Measurements from ENCODE around the gene IPO4. TPM values are rescaled to one million over a fixed set of nuclear protein-coding genes. Genes with fewer than 3 reads are reported as not detected.

Gene IPO4
- polyA plus RNA-seq, 4 donors, result 32.7 to 40.9 (median 37.0) TPM

DNA sequence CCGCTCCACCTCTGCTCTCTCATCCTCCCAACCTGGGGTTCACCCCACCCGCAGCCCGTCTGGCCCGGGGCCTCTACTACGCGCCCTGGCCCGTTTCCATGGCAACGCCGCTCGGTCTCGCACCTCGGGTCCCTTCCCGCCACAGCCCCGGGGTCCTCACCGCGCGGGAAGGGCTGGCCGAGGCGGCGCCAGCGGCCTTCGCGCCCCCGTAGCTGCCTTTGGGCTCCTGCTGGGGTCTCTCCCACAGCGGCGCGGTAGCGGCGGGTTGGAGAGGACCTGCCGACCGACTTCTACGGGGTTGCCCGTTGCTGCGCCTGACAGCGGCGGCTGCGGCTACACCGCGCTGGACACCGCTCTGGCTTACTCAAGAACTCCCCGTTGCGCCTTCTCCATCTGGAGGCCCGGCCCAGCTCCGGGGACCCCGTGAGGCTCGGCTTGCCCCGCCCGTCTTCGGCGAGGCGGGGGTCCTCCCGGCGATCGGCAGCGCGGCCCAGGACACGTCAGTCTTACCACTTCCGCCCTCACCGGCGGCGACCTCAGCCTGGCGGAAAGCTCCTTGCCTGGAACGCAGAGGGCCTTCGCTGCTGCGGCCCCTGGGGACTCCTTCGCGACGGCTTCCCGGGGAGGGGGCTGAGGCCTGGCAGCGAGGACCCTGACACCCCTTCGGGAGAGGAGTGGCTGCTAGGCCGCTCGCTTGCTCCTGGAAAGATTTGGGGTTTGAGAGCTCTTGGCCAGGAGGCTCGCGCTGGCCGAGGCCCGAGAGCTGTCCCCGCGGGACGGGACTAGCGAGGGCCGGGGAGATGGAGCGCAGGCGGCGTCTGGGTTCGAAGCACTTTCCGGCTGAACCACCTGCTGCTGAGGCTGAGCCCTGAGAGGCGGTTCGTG lies 6.8 kb upstream of the IPO4 start, which contains the start of gene TM9SF1:
TSS of gene TM9SF1 (minus strand) at position 256 of the 885 bp plus-strand sequence. CDS start 422 bp downstream, outside the sequence.
- DNase-seq (ENCODE audit: low read depth in 4 of 4, low spot score in 2 of 4), result peak in 3 of 4 donors; percentile 78 to 88 (median 84)

DNA sequence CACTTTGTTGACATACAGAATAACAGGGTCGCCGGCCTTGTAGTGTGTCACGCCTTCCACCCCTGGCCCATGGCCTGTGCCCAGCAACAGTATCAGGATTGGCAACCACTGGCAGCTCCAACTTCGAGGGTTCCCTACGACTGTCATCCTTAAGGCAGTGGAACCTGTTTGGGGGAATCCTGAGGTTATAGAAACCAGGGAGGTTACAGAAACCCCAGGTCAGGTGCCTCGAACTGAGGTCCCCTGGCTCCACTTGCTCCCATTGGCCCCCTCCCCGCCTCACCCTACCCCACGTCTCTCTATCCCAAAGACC lies 6.2 kb upstream of the IPO4 start:
- no peak for DNase-seq (ENCODE audit: low read depth in 4 of 4, low spot score in 2 of 4)

DNA sequence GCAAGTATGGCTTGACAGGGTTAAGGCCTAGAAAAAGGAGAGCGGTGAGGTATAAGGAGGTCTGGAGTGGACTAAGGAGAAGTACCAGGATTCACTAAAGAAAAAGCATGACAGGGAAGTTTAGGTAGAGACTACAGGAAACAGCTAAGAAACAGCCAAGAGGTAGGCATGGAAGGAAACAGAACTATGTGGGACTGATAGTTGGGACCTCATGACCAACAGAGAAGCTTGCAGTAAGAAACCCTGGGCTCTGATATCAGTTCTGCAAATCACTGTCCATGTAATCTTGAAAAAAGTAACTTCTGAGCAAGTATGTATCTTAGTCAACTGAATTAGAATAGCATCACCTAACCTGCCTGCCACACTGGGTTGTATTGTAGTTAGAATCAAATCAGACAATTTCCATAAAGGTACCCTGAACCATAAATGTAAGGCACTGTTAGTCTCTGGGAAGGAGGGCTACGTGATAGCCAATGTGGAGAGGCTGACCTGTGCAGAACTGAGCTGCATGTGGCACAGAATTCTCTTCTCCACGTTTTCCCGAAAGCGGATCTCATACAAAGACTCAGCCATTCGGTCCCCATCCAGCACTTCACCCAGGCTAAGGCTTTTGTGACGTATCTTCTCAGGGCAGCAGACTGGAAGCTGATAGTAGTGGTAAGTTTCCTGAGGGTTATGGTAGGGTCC lies 5.7 kb upstream of the IPO4 start:
- DNase-seq (ENCODE audit: low read depth in 4 of 4, low spot score in 2 of 4), result no peak

DNA sequence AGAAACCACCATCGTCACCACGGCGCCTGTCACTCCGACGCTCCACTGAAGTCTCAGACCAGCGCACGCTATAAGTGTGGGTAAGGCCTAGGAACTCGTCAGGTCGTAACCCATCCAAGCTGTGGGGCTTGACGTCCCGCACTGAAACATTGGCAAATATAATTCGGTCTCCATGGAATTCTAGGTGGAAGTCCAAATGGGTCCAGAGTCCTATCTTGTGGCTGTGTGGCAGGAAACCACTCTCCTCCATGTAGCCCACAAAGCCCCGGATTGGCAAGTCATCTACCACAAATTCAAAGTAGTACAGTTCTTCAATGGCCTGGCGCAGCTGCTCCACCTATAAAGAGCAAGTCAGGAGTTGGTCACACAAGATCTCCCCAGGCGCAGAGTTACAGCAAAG lies 4.3 kb upstream of the IPO4 start:
- no peak for DNase-seq (ENCODE audit: low read depth in 4 of 4, low spot score in 2 of 4)

DNA sequence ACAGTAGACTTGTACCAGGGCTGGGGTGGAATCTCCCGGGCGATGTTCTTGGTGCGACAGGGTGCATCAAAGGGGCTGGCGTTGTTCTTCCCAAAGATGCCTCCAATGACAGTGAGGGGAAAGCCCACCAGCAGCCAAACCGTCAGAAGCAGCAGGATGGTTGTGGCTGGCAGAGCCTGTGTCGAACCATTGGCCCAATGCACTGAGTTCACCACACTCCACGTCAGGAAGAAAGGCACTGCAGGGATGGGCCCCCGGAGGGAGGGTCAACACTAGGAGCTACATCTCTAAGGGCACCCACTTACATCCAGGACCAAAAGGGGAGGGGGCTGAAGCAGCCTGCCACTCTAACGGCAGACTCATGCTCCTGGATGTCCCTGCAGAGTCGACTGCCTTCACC lies 1.8 kb upstream of the IPO4 start:
- DNase-seq (ENCODE audit: low read depth in 4 of 4, low spot score in 2 of 4), result no peak

DNA sequence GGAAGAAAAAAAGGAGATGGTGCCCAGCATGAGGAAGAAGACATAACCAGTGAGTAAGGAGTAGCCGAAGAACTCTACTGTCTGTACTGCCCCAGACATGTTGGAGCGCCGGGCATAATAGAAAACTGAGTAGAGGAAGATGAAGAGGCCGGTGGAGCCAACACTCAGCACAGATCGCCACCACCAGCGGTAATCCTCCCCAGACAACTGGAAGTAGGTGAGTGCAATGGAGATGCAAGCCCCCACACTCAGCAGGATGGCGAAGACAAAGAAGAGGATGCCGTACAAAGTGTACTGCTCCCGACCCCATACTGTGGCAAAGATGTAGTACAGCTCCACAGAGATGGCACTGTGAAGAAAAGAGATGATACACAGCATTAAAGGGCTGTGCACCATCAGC lies 844 bp upstream of the IPO4 start:
- no peak for DNase-seq (ENCODE audit: low read depth in 4 of 4, low spot score in 2 of 4)

DNA sequence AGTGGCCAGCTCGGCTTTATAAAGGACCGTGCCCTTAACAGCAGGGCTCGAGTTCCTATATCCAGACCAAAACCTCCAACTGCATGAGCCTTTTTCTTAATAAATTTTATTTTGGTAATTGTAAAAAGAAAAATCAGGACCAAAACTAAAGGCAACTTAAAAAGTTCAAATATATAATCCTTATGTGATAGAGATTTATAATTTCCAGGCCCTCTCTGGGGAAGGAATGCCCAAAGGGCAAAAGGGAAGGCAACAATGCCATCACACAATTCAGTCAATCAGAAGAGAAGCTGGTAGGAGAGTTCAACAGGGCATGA lies 401 bp upstream of the IPO4 start:
- DNase-seq (ENCODE audit: low read depth in 4 of 4, low spot score in 2 of 4), result no peak

DNA sequence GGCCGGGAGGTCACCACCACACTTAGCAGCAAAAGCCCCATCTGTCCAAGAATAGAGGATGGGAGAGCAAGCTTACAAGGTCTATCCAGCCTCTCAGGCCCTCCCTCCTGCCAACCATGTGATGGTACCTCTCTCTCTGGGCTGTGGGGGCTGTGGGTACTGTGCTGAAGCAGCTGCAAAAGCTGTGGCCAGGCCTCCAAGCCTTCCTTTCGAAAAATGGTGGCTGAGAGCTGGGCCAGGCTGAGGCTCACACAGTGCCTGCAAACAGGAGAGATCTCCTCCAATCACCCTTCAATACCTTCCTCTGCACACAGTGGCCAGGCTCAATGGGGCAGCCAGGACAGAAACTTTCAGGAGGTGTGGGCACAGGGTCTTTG lies 1.1 kb downstream of the IPO4 start:
- no peak for DNase-seq (ENCODE audit: low read depth in 4 of 4, low spot score in 2 of 4)

DNA sequence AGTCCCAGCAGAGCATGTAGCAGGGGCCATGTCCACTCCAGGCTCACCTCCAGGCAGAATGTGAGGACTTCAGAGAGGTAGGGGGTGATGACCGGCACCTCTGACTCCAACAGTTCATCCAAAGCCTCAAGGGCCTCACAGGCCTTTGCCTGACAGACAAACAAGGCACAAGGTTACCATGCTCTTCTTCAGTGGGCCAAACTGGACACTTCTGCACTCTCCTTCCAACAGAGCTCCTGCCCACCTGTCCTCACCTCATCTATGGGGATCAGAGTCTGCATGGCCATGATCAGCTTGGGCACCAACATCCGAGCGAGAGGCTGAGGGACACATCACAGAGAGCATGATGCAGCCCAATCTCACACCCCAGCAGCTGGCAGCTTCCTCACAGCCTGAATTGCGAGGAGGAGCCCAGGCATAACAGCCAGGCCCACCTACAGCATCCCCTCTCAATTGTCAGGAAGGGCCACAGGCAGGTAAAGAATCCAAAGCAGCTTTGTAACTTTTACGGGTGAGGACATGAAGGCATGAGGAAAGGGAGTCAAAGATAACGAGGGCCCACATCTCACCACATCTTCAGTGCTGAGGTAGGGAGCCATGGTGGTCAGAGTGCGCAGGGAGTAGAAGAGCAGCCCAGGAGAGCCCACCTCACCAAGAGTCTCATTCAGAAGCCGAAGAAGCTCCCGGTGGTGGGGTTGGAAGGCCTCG lies 1.6 kb downstream of the IPO4 start:
- no peak for DNase-seq (ENCODE audit: low read depth in 4 of 4, low spot score in 2 of 4)

DNA sequence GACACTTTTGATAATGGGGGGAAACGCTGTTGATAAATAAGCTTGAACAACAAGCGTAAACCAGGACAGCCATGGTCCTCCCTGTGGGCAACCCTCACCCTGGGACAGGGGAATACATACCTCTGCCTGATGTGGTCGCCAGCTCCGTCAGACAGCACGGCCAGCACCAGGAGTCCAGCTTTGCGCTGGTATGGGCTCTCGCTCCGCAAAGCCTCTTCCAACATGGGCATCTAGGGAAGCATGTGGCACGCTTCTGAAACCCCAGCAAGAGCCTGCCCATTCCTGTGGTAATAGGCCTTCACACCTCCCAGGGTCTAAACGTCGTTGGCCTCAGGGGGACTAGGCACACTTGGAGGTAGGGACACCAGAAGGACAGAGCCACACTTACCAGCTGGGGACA lies 2.9 kb downstream of the IPO4 start:
- no peak for DNase-seq (ENCODE audit: low read depth in 4 of 4, low spot score in 2 of 4)

DNA sequence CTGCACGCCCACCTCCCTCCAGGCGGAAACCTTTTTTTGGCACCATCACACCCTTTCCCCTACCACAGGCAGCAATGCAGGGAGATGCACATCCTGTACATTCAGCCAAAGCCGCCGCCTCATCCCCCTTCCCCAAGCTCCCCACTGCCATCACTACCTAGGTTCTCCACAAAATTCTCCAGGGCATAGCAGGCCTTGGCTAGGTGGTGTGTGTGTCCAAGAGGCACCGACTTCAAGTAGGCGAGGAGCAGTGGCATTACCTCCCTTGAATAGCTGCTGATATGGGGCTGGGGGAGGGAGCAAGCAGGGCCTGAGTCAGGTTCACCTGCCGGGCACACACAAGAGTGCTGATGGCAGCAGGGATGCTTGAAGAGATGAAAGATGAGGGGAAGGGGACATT lies 3.6 kb downstream of the IPO4 start:
- no peak for DNase-seq (ENCODE audit: low read depth in 4 of 4, low spot score in 2 of 4)

DNA sequence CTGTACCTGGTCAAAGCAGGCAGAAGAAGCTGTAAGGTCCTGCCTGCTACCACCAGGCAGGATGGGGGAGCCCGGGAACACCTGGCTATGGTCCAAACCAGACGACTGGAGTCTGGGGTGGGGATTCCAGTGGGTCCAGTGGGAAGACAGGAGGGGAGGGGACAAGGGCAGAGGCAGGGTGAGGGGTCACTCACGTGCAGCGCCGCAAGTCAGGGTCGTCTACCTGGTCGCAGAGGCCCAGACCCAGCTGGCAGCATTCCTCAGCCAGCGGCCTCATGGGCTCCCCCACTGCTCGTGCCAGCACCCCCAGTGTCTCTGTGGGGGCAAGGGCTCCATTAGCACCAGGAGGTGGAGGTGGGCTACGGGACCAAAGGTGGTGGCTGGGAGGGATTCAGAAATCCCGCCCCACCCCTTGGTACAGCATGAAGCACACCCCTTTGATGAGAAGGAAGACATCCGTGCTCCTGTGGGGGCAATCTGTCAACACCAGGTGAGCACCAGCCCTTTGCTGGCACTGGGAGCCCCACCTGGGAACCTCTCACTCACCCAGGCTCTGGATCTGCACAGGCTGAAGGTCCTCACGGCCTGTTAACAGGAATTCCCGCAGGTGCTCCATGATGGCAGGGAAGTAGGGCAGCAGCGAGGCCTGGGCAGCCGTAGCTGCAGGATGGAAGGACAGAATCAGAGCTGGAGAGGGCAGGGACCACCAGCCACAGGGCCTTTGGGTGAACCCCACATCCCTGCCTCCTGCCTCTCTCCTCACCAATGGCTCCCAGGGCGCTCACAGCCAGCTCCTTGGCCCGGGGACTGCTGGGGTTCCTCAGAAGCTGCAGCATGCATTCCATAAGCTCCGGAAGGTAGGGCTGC lies 4.3 kb downstream of the IPO4 start:
- DNase-seq (ENCODE audit: low read depth in 4 of 4, low spot score in 2 of 4), result no peak

DNA sequence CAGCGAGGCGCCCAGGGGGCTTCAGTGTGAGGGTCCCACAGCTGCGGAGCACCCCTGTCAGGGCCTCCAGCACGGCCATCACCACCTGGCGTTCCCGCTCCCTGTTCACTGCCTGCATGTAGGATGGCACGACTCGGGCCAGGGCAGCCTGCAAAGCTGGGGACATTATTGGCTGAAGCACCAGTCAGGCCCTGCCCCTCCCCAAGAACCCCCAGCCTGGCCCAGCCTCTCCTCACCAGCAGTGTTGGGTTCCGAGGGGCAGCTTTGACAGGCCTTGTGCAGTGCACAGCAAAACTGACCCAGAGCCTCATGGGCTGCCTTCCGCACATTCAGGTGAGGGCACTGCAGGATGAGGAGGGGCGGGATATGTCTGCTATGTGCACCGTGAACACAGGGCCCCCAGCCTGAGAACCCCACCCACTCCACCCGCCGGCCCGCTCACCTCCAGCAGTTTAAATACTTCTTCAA lies 5.6 kb downstream of the IPO4 start:
- no peak for DNase-seq (ENCODE audit: low read depth in 4 of 4, low spot score in 2 of 4)

DNA sequence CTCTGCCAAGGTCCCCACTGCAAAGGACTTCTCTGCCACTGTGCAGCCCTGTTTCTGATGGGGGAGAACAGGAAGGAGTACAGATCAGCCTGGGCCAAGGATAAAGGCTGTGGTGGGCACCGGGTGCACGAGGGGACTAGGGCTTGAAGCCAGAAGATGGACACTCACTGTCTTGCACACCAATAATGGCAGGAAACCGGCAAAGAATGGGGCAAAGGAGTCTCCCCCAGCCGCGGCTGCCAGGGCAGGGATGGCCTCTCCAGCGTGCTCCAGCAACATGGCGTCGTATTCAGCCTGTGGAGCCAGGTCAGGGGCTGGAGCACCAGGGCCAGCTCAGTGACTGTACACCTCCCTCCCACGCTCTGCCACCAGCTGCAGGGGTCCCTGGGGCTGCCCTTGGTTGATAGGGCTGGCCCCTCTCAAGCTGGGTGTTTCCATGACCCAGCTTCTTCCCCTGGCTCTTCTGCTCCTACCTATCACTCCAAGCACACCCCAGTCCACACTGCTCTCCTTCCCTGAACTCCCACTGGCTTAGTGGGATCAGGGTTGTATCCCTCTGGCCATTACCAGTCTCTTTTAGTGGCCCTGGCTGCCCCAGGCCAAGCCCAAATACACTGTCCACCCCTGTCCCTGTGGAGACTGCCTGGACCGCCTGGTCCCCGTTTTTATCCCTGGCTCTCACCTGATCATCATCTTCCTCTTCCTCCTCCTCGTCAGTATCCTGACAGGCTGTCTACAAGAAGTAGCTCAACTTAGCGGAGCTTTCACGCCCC lies 6.3 kb downstream of the IPO4 start:
- DNase-seq (ENCODE audit: low read depth in 4 of 4, low spot score in 2 of 4), result no peak

DNA sequence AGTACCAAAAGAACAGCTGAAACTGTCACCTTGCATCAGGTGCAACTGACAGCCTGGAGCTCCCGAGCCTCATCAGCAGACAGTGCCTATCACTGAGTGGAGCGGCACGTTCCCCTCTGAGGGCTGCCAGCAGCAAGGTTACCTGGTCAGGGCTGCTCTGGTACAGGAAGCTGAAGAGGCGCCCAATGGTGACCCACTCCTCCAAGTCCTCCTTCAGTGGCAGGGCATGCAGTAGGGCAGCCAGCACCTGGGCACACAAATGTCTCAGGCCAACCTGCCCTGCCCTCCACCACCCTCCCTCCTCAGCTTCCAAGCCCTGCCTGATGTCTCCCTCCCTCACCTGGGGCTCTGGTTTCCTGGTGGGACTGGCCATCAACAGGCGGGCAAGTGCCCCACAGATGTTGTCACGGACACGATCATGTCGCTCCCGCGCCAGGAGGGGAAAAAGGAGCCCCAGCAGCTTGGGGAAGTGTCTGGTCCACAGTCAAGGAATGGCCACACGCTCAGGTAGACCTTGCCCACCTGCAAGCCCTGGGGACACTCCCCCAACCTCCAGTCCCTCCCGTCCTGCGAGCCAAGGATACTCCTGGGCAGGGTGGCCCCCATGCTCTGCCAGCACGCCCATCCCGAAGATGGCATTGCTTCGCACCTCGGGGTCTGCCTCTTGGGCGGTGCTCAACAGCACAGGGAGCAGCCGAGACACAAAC lies 7.1 kb downstream of the IPO4 start:
- no peak for DNase-seq (ENCODE audit: low read depth in 4 of 4, low spot score in 2 of 4)

DNA sequence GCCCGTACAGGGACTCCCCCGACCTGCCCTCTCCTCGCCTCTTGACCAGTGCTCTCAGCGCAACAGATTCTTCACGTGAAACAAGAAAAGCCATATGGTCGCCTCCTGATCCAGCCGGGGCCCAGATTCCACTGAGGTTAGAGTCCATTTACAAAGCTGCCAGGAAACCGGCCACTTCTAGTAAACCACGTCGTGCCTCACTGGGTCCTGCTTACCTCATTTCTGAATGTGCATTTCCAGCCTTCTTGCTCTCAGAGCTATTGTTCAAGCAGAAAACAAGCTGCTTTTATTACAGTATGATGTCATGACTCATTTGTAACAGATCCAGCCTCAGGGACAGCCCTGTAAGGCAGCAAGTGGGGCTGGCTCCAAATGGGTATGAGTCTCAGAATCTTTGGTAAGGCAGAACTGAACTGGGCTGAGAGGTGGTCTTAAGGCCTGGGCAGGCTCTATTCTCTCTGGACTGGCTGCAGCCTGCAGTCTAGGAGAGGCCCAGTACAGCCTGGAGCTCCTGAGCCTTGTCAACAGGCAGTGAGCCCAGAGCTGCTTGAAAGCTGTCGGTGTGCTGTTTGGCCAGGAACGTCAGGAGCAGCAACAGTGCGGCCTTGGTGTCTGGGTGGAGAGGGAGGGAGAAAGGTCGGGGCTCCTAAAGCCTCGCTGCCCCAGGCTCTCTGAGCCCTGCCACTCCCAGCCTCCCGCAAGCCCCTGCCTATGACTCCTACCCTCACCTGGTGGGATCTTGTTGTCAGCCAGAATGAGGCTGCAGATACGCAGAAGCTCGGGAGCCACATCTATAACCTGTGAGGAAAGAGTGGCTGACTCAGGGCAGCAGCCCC lies 8.4 kb downstream of the IPO4 start:
- DNase-seq (ENCODE audit: low read depth in 4 of 4, low spot score in 2 of 4), result no peak

DNA sequence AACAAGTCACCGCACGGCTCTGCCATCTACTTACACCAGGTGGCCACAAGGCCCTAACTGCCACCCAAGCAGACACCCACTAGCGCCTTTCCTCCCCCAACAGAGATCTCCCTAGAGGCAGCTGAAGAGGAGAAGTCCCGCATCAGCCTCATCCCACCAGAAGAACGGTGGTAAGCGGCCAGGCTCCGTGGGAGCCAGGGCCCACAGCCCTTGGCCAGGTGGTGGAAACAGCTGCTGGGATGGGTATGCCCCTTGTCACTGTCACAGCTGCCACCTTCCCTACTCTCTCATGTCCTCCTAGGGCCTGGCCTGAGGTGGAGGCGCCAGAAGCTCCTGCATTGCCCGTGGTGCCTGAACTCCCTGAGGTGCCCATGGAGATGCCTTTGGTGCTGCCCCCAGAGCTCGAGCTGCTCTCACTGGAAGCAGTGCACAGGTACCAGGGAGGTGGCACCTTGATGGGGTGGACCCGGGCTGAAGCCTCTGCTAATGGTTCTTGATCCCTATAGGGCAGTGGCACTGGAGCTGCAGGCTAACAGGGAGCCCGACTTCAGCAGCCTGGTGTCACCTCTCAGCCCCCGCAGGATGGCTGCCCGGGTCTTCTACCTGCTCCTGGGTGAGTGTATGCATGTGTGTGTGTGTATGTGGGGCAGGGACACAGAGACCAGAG lies 9.2 kb downstream of the IPO4 start:
- no peak for DNase-seq (ENCODE audit: low read depth in 4 of 4, low spot score in 2 of 4)
